Stomach (tissue), 9 donors: ENCODE results near the gene SLC12A3. TPM values are rescaled to one million over a fixed set of nuclear protein-coding genes. Genes with fewer than 3 reads are reported as not detected.
A peak's percentile ranks its signal among the peaks of the same experiment; 100 is the strongest.

Source experiments
- DNase-seq, 2 donors: peaks; one replicate each; pipeline versions ENCODE4 v3.0.0 to v3.0.0-alpha.2; 2013 to 2019
- H3K27ac ChIP-seq, 5 donors: fragments of 200-600 bp in 4 of 5; sonication (generic) in 4 of 5; one replicate each; pipeline ENCODE4 v1.5.1; 2013 to 2019; ENCODE audit warnings: mild to moderate bottlenecking in 1 of 5, moderate library complexity in 1 of 5
- H3K27me3 ChIP-seq, 3 donors: fragments of 200-600 bp; sonication (generic); one replicate each; pipeline ENCODE4 v1.5.1; 2017 to 2019; ENCODE audit warnings: mixed run types in 1 of 3
- H3K36me3 ChIP-seq, 4 donors: fragments of 200-600 bp; sonication (generic); 1 replicate in 3 of 4; 2 replicates in 1 of 4; pipeline ENCODE4 v1.5.1; 2016 to 2019
- H3K4me1 ChIP-seq, 4 donors: fragments of 200-600 bp; sonication (generic); one replicate each; pipeline ENCODE4 v1.5.1; 2016 to 2019
- H3K4me3 ChIP-seq, 4 donors: fragments of 200-600 bp; sonication (generic) in 3 of 4; one replicate each; pipeline ENCODE4 v1.5.1; 2016 to 2019; ENCODE audit warnings: mild to moderate bottlenecking in 1 of 4
- H3K9me3 ChIP-seq, 4 donors: fragments of 200-600 bp; sonication (generic); one replicate each; pipeline ENCODE4 v1.5.1; 2016 to 2019
- CTCF ChIP-seq, 7 experiments: fragments of 450-650 bp in 4 of 7; fragments of 200-600 bp in 3 of 7; sonication (generic) in 3 of 7; IDR thresholded peaks; one replicate each; pipeline ENCODE4 v1.5.1; 2016 to 2019; ENCODE audit warnings: antibody characterized with exemption in 7 of 7, control low read depth in 2 of 7, mild to moderate bottlenecking in 1 of 7
- EP300 ChIP-seq: sonication (generic); formaldehyde crosslinking; IDR thresholded peaks from one replicate; pipeline ENCODE4 v1.6.1; 2017; ENCODE audit warnings: antibody characterized with exemption
- POLR2A ChIP-seq, 4 donors: fragments of 450-650 bp; IDR thresholded peaks; one replicate each; pipeline ENCODE4 v1.6.1; 2016; ENCODE audit warnings: antibody characterized with exemption in 4 of 4, control low read depth in 2 of 4, mild to moderate bottlenecking in 1 of 4, moderate library complexity in 1 of 4
- POLR2AphosphoS5 ChIP-seq, 3 donors: sonication (generic); formaldehyde crosslinking; IDR thresholded peaks; one replicate each; pipeline ENCODE4 v1.6.1; 2016; ENCODE audit warnings: antibody characterized with exemption in 3 of 3
- whole genome bisulfite sequencing, 5 donors: extraction: QIAGEN DNeasy Blood & Tissue Kit in 3 of 5; methylation state at CpG; one replicate each; pipeline versions ENCODE4 v1.1.5 to v1.1.7; 2013 to 2018; 5-methylcytosine and 5-hydroxymethylcytosine counted together
- intact Hi-C: fragments of 100-400 bp; cut with DNase I; formaldehyde crosslinking; loops from one replicate; pipeline ENCODE4 v1.15.1; 2023; ENCODE audit warnings: low total_unique reads
- polyA plus RNA-seq, 3 donors: library from polyadenylated mRNA; stranded (reverse); fragments of 200-250 nt; gene quantifications; one replicate each; pipeline ENCODE4 v1.2.3, GENCODE V29; 2013
- total RNA-seq, 5 donors: library from RNA; depleted of rRNA; stranded (reverse); fragments of >200 nt; gene quantifications; one replicate each; pipeline versions ENCODE4 v1.1.0 to v1.2.3, GENCODE V29; 2014 to 2016
- donor health status: healthy with polysubstance abuse.
- donor health status: Bipolar disorder and iron deficiency.
- donor health status: healthy.

SLC12A3 gene
- total and polyA plus RNA-seq, 8 donors = 0.10 to 0.12 TPM; not detected in 6

- intact Hi-C loops = no loop called here
- Histone ChIP-seq H3K27me3 (no peaks in the 10 kb centered on the region), H3K4me1 (peaks cover 26 to 82% (median 70%) of the 10 kb centered on the region in 4 donors), H3K36me3 (no peaks in the 10 kb centered on the region), H3K27ac (peak overlapping the region; percentile 39 to 75 (median 69)), H3K4me3 (no peak overlapping the region), H3K9me3 (no peaks in the 10 kb centered on the region)
- DNase-seq = peak; percentile 37 to 40
- 55 to 70% (median 63%) methylated on average over 17 to 22 of the region's 22 CpGs for WGBS, 5 donors
- TF ChIP-seq POLR2AphosphoS5 (IDR thresholded peaks at IDR 0.05) = peak in 2 of 3 donors; percentile 21 to 42
- no peak for TF ChIP-seq POLR2A (IDR thresholded peaks at IDR 0.05)
Measured at GRCh38 chr16:56911771-56912571, 47.0 kb downstream of the SLC12A3 start.

GRCh38 chr16:56912746-56913708 lies 48.0 kb downstream of the SLC12A3 start:
- 30 to 53% (median 38%) methylated on average over 18 of the region's 18 CpGs for WGBS, 5 donors

GRCh38 chr16:56914896-56915295 lies 49.9 kb downstream of the SLC12A3 start:
- H3K4me1 ChIP-seq = peaks cover 26 to 75% (median 67%) of the 10 kb centered on the region in 4 donors
- intact Hi-C loops = no loop called here

More at GRCh38 chr16:56912746-56913708, 48.0 kb downstream of the SLC12A3 start:
- no peak for TF ChIP-seq POLR2AphosphoS5 (IDR thresholded peaks at IDR 0.05)
- TF ChIP-seq CTCF (IDR thresholded peaks at IDR 0.05) = no peak
- no peak for TF ChIP-seq EP300
- no peak for TF ChIP-seq POLR2A (IDR thresholded peaks at IDR 0.05)
- H3K36me3 ChIP-seq = no peaks in the 10 kb centered on the region
- DNase-seq = peak in 1 of 2 donors; percentile 35
- H3K27ac ChIP-seq = peak overlapping the region in 4 of 5 donors; percentile 67 to 75 (median 72)
- no peaks in the 10 kb centered on the region for H3K9me3 ChIP-seq
- peaks cover 26 to 89% (median 71%) of the 10 kb centered on the region in 4 donors for H3K4me1 ChIP-seq
- no peak overlapping the region for H3K4me3 ChIP-seq
- intact Hi-C loops = no loop called here
- no peaks in the 10 kb centered on the region for H3K27me3 ChIP-seq

More at GRCh38 chr16:56914896-56915295, 49.9 kb downstream of the SLC12A3 start:
- no peak for DNase-seq
- Histone ChIP-seq H3K27me3 (no peaks in the 10 kb centered on the region), H3K9me3 (no peaks in the 10 kb centered on the region), H3K27ac (peak overlapping the region in 2 of 5 donors; percentile 58 to 79), H3K36me3 (no peaks in the 10 kb centered on the region), H3K4me3 (no peak overlapping the region)
- 80 to 99% (median 85%) methylated on average over 7 of the region's 7 CpGs for WGBS, 5 donors
- TF ChIP-seq POLR2AphosphoS5 (IDR thresholded peaks at IDR 0.05) (no peak), EP300 (no peak), CTCF (IDR thresholded peaks at IDR 0.05) (no peak), POLR2A (IDR thresholded peaks at IDR 0.05) (no peak)
